Measurements from ENCODE around the gene ASXL1. TPM values are rescaled to one million over a fixed set of nuclear protein-coding genes. Genes with fewer than 3 reads are reported as not detected.
"Not testable (repeated sequence)": the region's sequence is repeated elsewhere in the genome, so short reads cannot be mapped to it uniquely, and the experiment has no call there.

ASXL1 gene
- polyA plus RNA-seq, 1 of the 3 experiments (the other 2 are of a cell fraction) = 36.6 TPM

GRCh38 chr20:32465092-32465900 lies 107.2 kb downstream of the ASXL1 start:
- Histone ChIP-seq H3K27me3 (ENCODE audit: insufficient read depth) (no peaks in the 10 kb centered on the region), H3K4me1 (ENCODE audit: control insufficient read depth in 1 of 2, insufficient read depth in 2 of 2, low read depth in 1 of 2, low read length in 1 of 2) (peaks cover 10 to 63% of the 10 kb centered on the region in 2 experiments; a peak in 3 of 4 replicates), H4K20me1 (ENCODE audit: insufficient read depth) (peaks cover 23% of the 10 kb centered on the region; the same call in 1 of the 2 replicates), H2AFZ (ENCODE audit: low read depth) (no peak overlapping the region), H3K27ac (ENCODE audit: low read depth in 2 of 2, low read length in 1 of 2) (peak overlapping the region in 1 of 2 experiments; percentile 6; a peak in 1 of 4 replicates), H3K9me3 (no peaks in the 10 kb centered on the region), H3K4me2 (no peak overlapping the region), H3K36me3 (replicated peaks in 1 of 2; ENCODE audit: control insufficient read depth in 1 of 2, insufficient read depth in 2 of 2, low read length in 1 of 2) (peaks cover 9 to 11% of the 10 kb centered on the region in 2 experiments), H3F3A (replicated peaks; ENCODE audit: insufficient read depth) (peaks cover 10% of the 10 kb centered on the region), H3K4me3 (ENCODE audit: low read depth in 2 of 2, low read length in 1 of 2) (no peak overlapping the region), H3K9ac (no peak overlapping the region), H3K9me2 (no peaks in the 10 kb centered on the region), H3K79me2 (ENCODE audit: insufficient read depth) (peaks cover 77% of the 10 kb centered on the region)
- DNase-seq = no peak
- TF ChIP-seq TCF12 (IDR thresholded peaks at IDR 0.05) = no peak
- TF ChIP-seq REST (IDR thresholded peaks at IDR 0.05; ENCODE audit: low read depth, low read length) = no peak
- TF ChIP-seq MXI1 (IDR thresholded peaks at IDR 0.05; ENCODE audit: low read depth, low read length) = no peak
- no peak for TF ChIP-seq SMC3 (IDR thresholded peaks at IDR 0.05; ENCODE audit: low read depth, low read length)
- TF ChIP-seq ELF1 (IDR thresholded peaks at IDR 0.05) = no peak
- no peak for TF ChIP-seq FOXM1 (IDR thresholded peaks at IDR 0.05; ENCODE audit: low read depth)
- TF ChIP-seq MAX (IDR thresholded peaks at IDR 0.05; ENCODE audit: low read depth) = no peak
- no peak for TF ChIP-seq USF2 (IDR thresholded peaks at IDR 0.05; ENCODE audit: borderline replicate concordance, low read depth, low read length)
- no peak for TF ChIP-seq POLR2AphosphoS5 (IDR thresholded peaks at IDR 0.05; ENCODE audit: low read depth, low read length)
- no peak for TF ChIP-seq CHD2 (IDR thresholded peaks at IDR 0.05; ENCODE audit: low read length, partially characterized antibody)
- TF ChIP-seq EZH2phosphoT487 (IDR thresholded peaks at IDR 0.05; ENCODE audit: borderline replicate concordance, low read depth) = no peak
- TF ChIP-seq NRF1 (IDR thresholded peaks at IDR 0.05; ENCODE audit: low read depth, low read length) = no peak
- ChIA-PET CTCF (interaction anchor here (1.4 to 1.7 kb wide), 2 partner anchors 56 to 188 kb away, joined by 4 to 6 read pairs; no protein-coding TSS in a partner anchor), POLR2A (no interaction called here)
- WGBS (ENCODE audit: low lambda C conversion rate) = 74% methylated on average over 9 of the region's 24 CpGs

- H3K27me3 ChIP-seq (ENCODE audit: insufficient read depth); H2AFZ ChIP-seq (ENCODE audit: low read depth); H3F3A ChIP-seq (replicated peaks; ENCODE audit: insufficient read depth); H3K4me3 ChIP-seq (ENCODE audit: low read depth in 2 of 2, low read length in 1 of 2); H3K9me2 ChIP-seq; H3K9ac ChIP-seq; H3K9me3 ChIP-seq; H3K27ac ChIP-seq (ENCODE audit: low read depth in 2 of 2, low read length in 1 of 2); H3K4me2 ChIP-seq; DNase-seq: not testable (repeated sequence)
- ChIA-PET CTCF (interaction anchor here (0.6 to 1.7 kb wide), 5 partner anchors 10 to 187 kb away, joined by 3 to 6 read pairs (median 4); no protein-coding TSS in a partner anchor), POLR2A (interaction anchor here (0.7 kb wide), 1 partner anchor 311 kb away, joined by 6 read pairs; no protein-coding TSS in a partner anchor)
- Histone ChIP-seq H3K4me1 (ENCODE audit: control insufficient read depth in 1 of 2, insufficient read depth in 2 of 2, low read depth in 1 of 2, low read length in 1 of 2) (peaks cover 17 to 71% of the 10 kb centered on the region in 2 experiments; a peak in 3 of 4 replicates), H3K79me2 (ENCODE audit: insufficient read depth) (peaks cover 85% of the 10 kb centered on the region), H3K36me3 (replicated peaks in 1 of 2; ENCODE audit: control insufficient read depth in 1 of 2, insufficient read depth in 2 of 2, low read length in 1 of 2) (peaks cover 9 to 15% of the 10 kb centered on the region in 2 experiments), H4K20me1 (ENCODE audit: insufficient read depth) (peaks cover 23% of the 10 kb centered on the region; the same call in 1 of the 2 replicates)
- WGBS (ENCODE audit: low lambda C conversion rate) = 93% methylated on average over 9 of the region's 15 CpGs
These were observed 108.0 kb downstream of the ASXL1 start for GRCh38 chr20:32465901-32466675.
